ENCODE results near the gene CETP.
"Not testable (repeated sequence)": the region's sequence is repeated elsewhere in the genome, so short reads cannot be mapped to it uniquely, and the experiment has no call there.

CETP gene

DNA sequence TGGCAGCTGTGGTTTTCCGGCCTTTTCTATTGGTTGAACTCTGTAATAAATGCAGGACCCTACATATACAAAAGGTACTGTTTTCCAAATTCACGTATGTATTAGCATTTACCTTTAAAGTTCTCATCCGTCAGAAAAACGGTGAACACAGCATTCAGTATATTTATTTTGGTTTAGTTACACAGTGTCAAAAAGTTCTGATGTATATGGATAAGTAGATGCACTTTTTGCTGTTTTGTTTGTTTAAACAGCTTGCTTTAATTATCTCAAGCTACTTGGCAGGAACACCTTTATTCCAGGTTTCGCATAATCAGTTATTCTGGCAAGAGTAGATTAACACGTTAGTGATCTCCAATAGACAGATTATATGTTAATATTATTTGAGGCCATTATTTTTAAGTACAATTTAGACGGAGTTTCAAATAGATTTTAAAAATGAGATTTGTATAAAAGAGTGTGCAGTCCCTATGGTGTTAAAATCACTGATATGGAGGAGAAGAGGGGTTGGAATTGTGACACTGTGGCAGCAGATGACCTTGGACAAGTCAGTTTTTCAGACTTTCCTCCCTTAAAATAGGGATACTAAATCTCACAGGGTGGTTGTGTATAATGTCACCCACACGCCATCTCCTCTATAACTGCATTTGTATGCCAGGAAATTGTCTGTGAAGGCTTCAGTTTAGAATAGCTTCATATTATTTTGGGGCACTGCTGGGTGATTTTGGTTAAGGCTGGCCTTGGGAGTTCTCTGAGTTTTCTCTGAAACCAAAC is 27.7 kb upstream of the CETP start:
- no peak for DNase-seq (ENCODE audit: low spot score)

DNA sequence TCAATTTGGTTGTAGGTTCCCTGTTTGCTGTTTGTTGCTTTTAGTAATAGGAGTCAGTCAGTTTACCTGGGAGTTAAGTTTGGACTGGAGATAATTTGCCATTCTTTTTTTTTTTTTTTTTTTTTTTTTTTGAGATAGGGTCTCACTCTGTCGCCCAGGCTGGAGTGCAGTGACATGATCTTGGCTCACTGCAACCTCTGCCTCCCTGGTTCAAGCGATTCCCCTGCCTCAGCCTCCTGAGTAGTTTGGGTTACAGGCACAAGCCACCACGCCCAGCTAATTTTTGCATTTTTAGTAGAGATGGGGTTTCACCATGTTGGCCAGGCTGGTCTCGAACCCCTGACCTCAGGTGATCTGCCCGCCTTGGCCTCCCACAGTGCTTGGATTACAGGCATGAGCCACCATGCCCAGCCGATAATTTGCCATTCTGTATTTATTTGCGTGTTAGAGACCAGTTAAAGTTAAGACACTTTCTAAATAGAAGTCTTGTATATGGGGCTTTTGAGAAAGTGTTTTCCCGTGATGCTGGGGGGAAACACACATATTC is 27.1 kb upstream of the CETP start:
- not testable (repeated sequence) for DNase-seq (ENCODE audit: low spot score)

DNA sequence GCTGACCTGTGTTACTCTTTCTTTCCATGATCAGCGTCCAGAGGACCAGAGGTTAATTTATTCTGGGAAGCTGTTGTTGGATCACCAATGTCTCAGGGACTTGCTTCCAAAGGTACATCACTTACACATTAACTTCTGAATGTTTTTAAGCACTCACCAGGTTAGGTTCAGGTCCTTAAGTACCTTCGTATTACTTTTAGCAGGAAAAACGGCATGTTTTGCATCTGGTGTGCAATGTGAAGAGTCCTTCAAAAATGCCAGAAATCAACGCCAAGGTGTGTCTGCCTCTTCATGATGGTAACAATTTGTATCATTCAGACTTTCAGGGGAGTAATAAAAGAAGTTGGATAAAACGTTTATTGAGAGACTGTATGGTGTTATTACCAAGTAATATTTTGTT is 26.5 kb upstream of the CETP start:
- DNase-seq (ENCODE audit: low spot score): no peak

DNA sequence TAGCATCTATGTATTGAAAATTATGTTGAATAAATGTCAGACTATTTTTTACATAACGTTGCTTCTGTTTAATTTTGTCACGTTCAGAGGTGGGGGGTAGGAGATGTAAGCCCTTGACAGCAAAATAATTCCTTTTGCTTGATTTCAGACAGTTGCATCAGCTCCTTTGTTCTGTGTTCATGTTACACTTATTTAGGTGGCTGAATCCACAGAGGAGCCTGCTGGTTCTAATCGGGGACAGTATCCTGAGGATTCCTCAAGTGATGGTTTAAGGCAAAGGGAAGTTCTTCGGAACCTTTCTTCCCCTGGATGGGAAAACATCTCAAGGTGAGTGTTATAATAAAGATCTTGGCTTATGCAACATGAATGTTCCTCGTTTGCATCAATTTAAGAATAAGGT is 25.3 kb upstream of the CETP start:
- no peak for DNase-seq (ENCODE audit: low spot score)

DNA sequence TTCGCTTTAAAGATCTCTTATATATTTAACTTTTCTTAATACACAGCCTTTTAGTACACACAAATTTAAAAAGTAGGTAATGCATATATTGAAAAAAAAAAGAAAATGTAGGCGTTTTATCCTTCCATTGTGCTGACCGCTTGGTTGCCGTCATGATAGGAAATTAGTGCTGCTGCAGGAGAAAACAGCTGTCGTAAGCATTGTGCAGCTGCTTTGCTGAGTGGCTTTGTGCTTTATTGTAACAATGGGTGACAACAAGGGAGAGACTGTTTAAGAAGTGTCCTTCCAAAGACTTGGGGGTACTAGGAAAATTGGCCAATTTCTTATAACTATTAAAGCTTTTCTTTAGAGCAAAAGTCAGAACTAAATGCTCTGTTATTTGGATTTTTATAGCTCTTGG is 24.8 kb upstream of the CETP start:
- no peak for DNase-seq (ENCODE audit: low spot score)

DNA sequence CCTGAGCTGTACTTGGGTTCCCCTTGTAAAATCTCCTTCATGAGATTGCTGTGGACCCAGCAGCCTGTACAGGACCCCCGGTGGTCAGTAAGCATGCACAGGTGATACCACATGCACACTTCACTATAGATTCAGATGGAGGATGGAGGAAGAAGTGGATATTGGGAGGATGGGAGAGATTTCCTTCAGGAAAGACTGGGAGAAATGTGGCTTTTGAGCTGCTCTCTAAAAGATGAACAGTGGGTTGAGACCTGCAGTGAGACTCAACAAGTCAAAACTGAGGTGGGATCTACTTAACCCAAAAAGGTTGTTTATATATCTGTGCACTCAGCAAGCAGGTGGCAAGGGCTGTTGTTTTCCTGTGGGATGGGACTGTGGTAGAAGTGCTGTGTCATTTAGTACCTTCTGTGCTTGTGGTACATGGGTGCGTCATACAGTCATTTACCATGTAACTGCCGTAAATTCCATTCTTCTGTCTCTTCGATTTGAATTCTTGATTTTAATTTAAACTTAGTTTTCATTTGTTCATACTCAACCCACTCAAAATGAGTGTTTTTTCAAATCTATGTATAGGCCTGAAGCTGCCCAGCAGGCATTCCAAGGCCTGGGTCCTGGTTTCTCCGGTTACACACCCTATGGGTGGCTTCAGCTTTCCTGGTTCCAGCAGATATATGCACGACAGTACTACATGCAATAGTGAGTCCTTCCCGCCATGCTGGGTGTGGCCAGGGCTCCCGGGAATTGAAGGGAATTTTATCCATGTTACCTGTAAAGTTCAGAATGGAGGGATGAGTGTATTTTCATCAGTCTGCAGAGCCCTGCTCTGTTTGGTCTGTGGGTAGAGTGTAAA is 22.9 kb upstream of the CETP start:
- no peak for DNase-seq (ENCODE audit: low spot score)

DNA sequence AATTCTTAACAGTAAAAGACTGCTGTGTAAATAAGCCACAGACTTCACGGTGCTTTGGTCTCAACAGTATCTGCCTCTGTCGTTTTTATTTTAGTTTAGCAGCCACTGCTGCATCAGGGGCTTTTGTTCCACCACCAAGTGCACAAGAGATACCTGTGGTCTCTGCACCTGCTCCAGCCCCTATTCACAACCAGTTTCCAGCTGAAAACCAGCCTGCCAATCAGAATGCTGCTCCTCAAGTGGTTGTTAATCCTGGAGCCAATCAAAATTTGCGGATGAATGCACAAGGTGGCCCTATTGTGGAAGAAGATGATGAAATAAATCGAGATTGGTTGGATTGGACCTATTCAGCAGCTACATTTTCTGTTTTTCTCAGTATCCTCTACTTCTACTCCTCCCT is 21.9 kb upstream of the CETP start:
- no peak for DNase-seq (ENCODE audit: low spot score)

DNA sequence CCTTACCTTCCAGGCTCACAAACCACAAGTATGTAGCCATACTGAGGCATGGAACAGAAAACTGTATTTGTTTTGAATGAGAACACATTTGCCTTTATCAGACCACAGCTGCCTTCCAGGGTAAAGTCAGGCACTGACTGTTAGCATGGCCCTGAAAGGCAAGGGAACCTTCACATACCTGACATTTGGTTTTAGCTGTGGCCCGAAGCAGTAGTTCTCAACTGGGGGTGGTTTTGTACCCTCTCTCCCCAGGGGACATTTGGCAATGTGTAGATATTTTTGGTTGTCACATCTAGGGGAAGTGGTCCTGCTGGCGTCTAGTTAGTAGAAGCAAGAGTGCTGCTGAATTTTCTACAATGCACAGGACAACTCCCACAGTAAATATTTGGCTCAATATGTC is 20.7 kb upstream of the CETP start:
- no peak for DNase-seq (ENCODE audit: low spot score)

DNA sequence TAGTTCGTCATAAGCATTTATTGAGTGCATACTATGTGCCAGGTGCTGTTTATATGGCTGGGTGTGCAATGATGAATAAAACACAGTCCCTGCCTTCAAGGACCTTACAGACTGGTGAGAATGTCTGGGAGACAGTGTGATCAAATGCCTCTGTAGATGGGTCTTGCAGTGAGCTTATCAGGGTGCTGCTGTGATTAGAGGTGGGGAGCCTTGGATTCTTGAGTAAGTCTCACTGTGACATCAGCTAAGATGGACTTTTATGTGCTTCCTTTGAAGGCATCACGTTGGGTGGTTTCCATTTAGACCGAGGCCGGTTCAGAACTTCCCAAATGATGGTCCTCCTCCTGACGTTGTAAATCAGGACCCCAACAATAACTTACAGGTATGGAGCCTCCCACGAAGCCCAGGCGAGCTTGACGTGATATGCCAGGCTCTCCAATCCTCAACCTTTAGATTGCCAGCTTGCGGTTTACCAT is 19.9 kb upstream of the CETP start:
- no peak for DNase-seq (ENCODE audit: low spot score)

DNA sequence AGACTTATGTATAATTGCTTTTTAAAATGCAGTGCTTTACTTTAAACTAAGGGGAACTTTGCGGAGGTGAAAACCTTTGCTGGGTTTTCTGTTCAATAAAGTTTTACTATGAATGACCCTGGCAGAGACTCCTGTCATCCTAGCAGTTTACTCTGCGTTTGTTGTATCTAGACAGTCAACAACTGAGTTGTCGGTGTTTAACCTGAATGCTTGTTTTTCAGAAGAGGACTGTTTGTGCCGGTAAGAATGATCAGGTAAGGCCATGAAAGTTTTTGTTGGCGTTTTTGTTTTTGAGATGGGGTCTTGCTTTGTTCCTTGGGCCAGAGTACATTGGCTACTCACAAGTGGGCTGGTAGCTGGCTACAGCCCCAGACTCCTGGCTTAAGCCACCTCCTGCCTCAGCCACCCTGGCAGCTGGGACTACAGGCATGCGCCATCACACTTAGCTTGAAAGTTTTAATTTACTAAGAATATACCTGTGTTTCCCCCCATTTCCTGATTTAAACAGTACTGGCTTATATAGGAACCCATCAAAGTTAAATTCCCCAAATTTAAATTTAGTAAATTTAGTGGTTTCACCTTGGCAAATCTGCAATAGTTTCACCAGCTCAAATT is 17.9 kb upstream of the CETP start:
- no peak for DNase-seq (ENCODE audit: low spot score)

DNA sequence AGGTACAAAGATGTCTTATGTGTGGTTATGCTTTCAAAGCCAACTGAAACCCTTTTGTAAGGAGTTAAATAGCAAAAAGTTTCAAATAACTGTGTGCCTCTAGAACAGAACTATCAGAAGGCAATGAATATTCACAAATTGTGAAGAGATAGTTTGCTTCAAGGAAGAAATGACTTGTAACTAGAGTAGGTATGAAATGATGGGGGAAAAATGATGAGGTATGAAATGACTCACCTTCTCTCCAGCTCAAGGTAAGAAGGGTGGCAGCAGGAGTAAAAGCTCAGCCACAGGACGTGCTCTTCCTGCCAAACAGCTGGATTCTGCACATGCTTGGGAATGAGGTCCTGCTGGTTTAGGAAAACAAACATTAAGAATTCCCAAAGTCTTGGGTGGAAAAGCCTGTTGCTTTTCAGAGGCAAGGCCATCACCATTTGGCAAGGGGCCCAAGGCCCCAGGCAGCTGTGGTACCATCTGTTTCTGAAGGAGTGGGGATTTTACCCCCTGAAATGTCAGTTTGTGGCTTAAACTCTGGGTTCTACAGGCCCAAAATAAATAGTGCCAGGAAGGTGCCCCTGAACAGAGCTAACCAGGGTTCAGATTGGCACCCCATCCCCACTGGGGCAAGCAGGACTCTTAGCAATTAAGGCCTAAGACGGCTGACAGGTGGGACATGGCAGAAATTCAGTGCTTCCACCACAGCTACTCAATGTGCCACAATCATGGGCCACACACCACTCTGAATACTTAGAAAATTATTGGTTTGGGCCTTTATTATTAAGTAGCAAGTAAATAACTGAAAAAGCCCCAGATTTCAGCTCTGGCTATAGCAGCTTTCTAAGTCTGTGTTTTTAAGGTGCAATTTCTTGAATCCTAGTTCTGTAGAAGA is 16.6 kb upstream of the CETP start:
- DNase-seq (ENCODE audit: low spot score): peak; percentile 82

DNA sequence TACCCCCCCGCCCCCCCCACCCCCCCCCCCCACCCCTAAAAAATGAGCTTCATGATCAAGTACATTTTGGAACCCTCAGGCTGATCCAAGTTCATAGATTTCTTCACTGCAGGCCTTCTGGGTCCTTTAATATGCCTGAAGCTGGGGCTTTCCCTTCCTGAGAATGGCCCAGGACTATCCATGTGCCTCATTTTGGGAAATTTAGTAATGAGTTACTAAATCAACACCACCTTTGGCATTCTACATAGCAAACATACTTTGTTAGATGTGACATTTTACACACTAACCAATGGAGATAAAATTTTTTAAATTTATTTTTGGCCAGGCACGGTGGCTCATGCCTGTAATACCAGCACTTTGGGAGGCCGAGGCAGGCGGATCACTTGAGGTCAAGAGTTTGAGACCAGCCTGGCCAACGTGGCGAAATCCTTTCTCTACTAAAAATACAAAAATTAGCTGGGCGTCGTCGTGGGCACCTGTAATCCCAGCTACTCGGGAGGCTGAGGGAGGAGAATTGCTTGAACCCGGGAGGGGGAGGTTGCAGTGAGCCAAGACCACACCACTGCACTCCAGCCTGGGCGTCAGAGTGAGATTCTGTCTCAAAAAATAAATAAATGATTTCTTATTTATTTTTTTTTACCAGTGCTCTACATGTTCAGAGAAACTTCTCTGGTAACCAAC is 15.8 kb upstream of the CETP start:
- DNase-seq (ENCODE audit: low spot score): peak; percentile 34

DNA sequence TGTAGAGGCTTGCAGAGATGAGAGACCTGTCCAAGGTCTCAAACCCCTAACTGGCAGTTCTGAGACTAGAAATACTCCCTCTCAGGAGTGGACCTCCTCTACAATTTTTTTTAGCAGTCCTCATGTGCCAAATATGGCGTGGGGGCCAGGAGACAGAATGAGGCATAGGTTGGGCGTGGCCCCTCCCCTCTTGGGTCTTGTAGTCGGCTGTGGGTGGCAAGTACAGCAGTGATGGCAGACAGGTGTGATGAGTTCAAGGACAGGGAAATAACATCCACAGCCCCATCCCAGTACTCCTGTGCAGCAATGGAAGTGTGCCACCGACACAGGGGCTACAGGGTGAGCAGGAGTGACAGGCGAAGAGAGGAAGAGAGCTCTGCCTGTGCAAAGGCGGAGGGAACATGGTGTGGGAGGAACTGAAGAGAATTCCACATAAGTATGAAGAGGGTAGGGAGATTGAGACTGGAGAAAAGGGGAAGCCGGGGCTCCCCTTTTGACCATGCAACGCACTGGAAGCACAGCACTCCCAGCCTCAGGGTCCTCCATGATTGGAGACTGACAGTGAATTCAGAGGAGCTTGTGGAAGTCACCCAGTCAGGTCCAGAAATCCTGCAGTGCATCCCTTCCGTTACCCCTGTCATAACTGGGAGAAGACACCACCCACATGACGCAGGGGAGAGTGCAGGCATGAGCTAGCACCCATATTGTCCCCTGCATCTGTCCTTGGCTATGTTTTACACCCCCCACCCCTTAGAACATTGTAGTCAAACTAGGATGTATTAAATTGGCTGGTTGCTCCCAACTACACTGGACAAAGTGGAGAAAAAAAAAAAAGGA is 14.8 kb upstream of the CETP start:
- DNase-seq (ENCODE audit: low spot score): no peak

DNA sequence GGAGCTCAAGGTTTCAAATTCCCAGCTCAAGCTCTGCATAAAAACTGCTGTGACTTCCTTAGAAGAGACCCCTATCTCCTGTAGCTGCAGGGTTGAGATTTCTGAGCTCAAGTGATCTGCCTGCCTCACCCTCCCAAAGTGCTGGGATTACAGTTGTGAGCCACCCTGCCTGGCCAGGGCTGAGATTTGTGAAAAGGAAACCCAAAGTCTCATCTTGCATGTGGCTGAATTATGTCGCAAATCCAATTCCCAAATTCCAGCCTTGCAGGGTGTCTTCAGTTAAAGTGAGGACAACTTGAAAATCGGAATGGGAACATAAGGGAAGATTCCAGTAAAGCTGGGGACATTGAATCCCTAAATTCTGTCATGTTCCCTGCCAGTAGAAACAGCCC is 14.2 kb upstream of the CETP start:
- no peak for DNase-seq (ENCODE audit: low spot score)

DNA sequence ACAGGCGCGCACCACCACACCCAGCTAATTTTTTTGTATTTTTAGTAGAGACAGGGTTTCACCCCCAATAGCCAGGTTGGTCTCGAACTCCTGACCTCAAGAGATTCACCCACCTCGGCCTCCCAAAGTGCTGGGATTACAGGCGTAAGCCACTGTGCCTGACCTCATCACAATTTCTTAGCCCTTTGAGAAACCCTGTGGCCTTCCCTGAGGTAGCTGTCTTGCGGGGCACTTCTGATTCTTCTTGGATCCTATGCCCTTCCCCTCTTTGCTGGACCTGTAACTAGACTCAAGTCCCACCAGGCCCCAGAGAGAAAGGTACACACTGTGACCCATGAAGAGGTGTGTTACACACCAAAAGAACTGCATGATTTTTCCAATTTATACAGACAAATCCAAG is 13.5 kb upstream of the CETP start:
- DNase-seq (ENCODE audit: low spot score): no peak

DNA sequence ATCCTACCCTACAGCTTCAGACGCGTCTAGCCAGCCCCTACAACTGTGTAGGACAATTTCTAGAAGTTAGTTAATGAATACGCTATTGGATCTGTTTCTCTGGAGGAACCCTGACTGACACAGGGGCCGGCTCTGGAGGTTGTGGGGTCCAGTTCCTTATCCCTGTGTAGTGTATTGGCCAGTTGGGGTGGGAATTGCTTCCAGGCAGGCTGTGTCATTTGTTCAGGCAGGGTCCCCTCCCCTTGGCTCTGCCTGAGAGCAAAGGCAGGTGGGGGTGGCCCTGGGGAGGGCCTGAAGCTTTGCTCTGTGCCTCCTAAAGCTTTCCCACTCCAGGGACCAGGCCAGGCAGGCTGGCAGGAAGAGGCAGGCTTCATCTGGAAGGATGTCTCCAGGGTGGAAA is 11.7 kb upstream of the CETP start:
- no peak for DNase-seq (ENCODE audit: low spot score)

DNA sequence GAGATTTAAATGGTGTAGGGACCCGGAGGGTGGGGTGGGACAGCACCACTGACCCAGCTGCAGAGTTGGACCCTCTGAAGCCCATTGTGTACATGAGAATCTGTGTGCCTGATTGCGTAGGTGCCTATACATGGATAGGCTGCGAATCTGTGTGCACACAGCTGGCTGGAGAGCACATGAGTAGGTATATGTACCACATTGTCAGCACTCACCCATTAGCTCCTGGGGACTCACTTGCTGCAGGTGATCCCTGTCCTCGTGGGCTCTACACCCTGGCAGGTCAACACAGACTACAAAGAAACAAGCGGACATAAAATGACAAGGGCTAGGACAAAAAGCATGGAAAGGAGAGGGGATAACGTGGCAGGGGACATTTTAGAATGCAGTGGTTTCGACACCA is 11.3 kb upstream of the CETP start:
- no peak for DNase-seq (ENCODE audit: low spot score)

DNA sequence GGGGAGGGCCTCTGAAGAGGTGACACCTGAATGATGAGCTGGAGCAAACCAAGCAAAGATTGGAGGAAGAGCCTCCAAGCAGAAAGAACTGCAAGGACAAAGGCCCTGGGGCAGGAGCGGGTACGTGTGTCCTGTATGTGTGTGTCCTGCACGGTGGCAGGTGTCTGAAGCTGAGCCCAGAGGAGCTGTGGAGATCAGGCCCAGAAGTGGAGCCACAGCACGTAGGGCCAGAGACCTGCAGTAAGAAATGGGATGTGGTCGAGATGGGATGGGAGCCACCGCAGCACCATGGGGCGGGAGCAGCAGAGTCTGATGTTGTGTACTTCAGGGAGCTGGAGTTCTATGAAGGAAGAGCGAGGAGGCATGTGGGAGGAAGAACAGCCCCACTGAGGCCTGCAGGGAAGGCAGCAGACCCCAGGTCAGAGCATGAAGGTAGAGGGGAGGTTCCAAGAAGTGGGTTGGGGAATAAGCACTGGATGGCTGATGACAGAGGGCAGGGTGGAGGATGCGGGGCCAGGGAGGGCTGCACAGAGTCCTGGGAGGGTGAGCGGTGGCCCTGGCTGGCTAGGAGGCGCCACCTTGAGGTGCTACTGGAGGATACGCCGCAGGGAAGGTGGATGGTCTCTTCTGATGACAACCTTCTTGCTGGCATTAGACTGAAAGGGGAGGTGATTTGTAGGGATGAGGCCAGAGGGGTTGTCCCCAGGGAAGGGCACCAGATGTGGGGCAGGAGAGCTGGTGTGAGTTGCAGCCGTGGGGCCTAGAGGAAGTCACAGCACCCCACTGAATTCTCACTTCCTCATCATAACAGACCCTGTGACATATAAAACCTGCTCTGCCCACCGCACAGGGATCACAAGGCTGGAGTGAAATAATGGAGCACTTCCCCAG is 10.6 kb upstream of the CETP start:
- DNase-seq (ENCODE audit: low spot score): peak; percentile 55

DNA sequence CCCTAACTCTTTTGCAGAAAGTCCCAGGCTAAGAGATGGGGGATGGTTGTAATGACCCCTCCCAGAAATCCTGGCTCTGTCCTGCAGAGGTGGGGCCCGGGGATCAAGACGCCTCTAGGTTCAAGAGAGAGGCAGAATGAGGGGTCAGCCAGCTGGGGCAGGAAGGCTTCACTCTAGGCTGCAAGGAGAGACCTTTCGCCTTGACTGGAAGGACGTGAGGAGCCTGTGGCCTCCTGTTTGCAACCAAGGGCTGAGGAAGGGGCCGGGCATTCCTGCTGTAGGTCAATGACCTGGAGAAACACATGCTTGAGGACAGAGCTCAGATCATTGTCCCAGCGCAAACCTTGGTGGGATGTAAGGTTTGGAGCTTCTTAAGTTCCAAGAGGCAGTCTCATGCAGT is 8.7 kb upstream of the CETP start:
- DNase-seq (ENCODE audit: low spot score): no peak
